MM.1S (cell line): ENCODE data around the gene HELQ.

Experiments
- DNase-seq: peaks from one replicate; pipeline ENCODE4 v3.0.0-alpha.2; 2015
- H2AFZ ChIP-seq: fragments of 300-600 bp; sonication (generic); 2 replicates; pipeline ENCODE4 v1.6.0; 2016; ENCODE audit warnings: antibody characterized with exemption, low read length
- H3F3A ChIP-seq: fragments of 300-600 bp; sonication (generic); 2 replicates; pipeline ENCODE4 v1.6.1; 2016; ENCODE audit warnings: mild to moderate bottlenecking, antibody characterized with exemption, low read length, moderate library complexity, mixed read lengths; ENCODE audit not compliant: insufficient read depth
- H3K27ac ChIP-seq: fragments of 300-600 bp; sonication (generic); 2 replicates; pipeline ENCODE4 v1.5.1; 2016; ENCODE audit warnings: mild to moderate bottlenecking, low read length
- H3K27me3 ChIP-seq: fragments of 300-600 bp; sonication (generic); replicated peaks from 2 replicates; pipeline ENCODE4 v1.6.0; 2016; ENCODE audit warnings: low read length; ENCODE audit not compliant: insufficient read depth
- H3K36me3 ChIP-seq: fragments of 300-600 bp; sonication (generic); replicated peaks from 2 replicates; pipeline ENCODE4 v1.6.1; 2016; ENCODE audit warnings: mild to moderate bottlenecking, low read length, mixed read lengths; ENCODE audit not compliant: insufficient read depth
- H3K4me1 ChIP-seq: fragments of 300-600 bp; sonication (generic); 2 replicates; pipeline ENCODE4 v1.6.1; 2016; ENCODE audit warnings: low read length, mixed read lengths
- H3K4me2 ChIP-seq: fragments of 300-600 bp; sonication (generic); 2 replicates; pipeline ENCODE4 v1.6.0; 2016; ENCODE audit warnings: low read depth, low read length
- H3K4me3 ChIP-seq: fragments of 300-600 bp; sonication (generic); 2 replicates; pipeline ENCODE4 v1.5.1; 2016; ENCODE audit warnings: low read length, mixed read lengths
- H3K79me2 ChIP-seq: fragments of 300-600 bp; sonication (generic); 2 replicates; pipeline ENCODE4 v1.6.1; 2016; ENCODE audit warnings: mixed run types, low read length, mixed read lengths
- H3K9ac ChIP-seq: fragments of 300-600 bp; sonication (generic); 2 replicates; pipeline ENCODE4 v1.6.1; 2016; ENCODE audit warnings: low read length, mixed read lengths
- H3K9me2 ChIP-seq: fragments of 300-600 bp; sonication (generic); replicated peaks from 2 replicates; pipeline ENCODE4 v1.6.1; 2016; ENCODE audit warnings: mild to moderate bottlenecking, low read length, mixed read lengths; ENCODE audit not compliant: insufficient read depth
- H3K9me3 ChIP-seq: fragments of 300-600 bp; sonication (generic); replicated peaks from 2 replicates; pipeline ENCODE4 v1.6.1; 2016; ENCODE audit warnings: mild to moderate bottlenecking, low read length, mixed read lengths; ENCODE audit not compliant: insufficient read depth
- H4K20me1 ChIP-seq: fragments of 300-600 bp; sonication (generic); 2 replicates; pipeline ENCODE4 v1.6.1; 2016; ENCODE audit warnings: mild to moderate bottlenecking, low read length, moderate library complexity, mixed read lengths; ENCODE audit not compliant: insufficient read depth
- CTCF ChIP-seq: fragments of 300-600 bp; sonication (generic); IDR thresholded peaks from 2 replicates; pipeline ENCODE4 v1.5.1; 2016; ENCODE audit warnings: antibody characterized with exemption, low read length, mixed read lengths
- EZH2 ChIP-seq: fragments of 300-600 bp; sonication (generic); optimal IDR thresholded peaks from 2 replicates; pipeline ENCODE3; 2017; ENCODE audit warnings: low read depth, mild to moderate bottlenecking, antibody characterized with exemption, low read length, mixed read lengths
- EZH2phosphoT487 ChIP-seq: fragments of 300-600 bp; sonication (generic); IDR thresholded peaks from 2 replicates; pipeline ENCODE4 v1.6.1; 2018; ENCODE audit warnings: antibody characterized with exemption, low read length

Gene HELQ

GRCh38 chr4:83455281-83456183 is at the start of gene HELQ, which contains the start of gene MRPS18C:
TSS of gene HELQ (minus strand) at chr4:83455823. CDS start at chr4:83455693, 130 bp downstream.
TSS of gene MRPS18C (plus strand) at chr4:83456058. CDS start at chr4:83456078, 20 bp downstream.
- Histone ChIP-seq H3K9ac (peak within 1 kb of the TSS; percentile 90), H2AFZ (peak within 1 kb of the TSS; percentile 97), H3K4me3 (peak within 1 kb of the TSS; percentile 99), H3K27me3 (no peaks in the 10 kb centered on the region), H3K9me2 (no peaks in the 10 kb centered on the region), H3K79me2 (peaks cover 50% of the 10 kb centered on the region), H3F3A (no peaks in the 10 kb centered on the region), H3K4me1 (peaks cover 10% of the 10 kb centered on the region), H3K27ac (peak within 1 kb of the TSS; percentile 86), H3K36me3 (peaks cover 4% of the 10 kb centered on the region), H4K20me1 (no peaks in the 10 kb centered on the region), H3K9me3 (no peaks in the 10 kb centered on the region), H3K4me2 (peak within 1 kb of the TSS; percentile 87)
- TF ChIP-seq EZH2phosphoT487 (no peak), CTCF (peak; percentile 32; the same call in 1 of the 2 replicates), EZH2 (no peak)
- peak; percentile 99 for DNase-seq

GRCh38 chr4:83504996-83505395 is 49.4 kb upstream of the HELQ start:
- no peak overlapping the region for H3K27ac ChIP-seq
- no peaks in the 10 kb centered on the region for H3K9me2 ChIP-seq
- H3K27me3 ChIP-seq: no peaks in the 10 kb centered on the region
- no peak overlapping the region for H3K9ac ChIP-seq
- H3K36me3 ChIP-seq: no peaks in the 10 kb centered on the region
- no peak for DNase-seq
- H3K79me2 ChIP-seq: no peaks in the 10 kb centered on the region
- H3K4me1 ChIP-seq: no peaks in the 10 kb centered on the region
- no peak overlapping the region for H3K4me2 ChIP-seq
- H4K20me1 ChIP-seq: no peaks in the 10 kb centered on the region
- H2AFZ ChIP-seq: no peak overlapping the region; the same call in 1 of the 2 replicates
- TF ChIP-seq CTCF (no peak), EZH2phosphoT487 (no peak), EZH2 (no peak)
- no peaks in the 10 kb centered on the region for H3F3A ChIP-seq
- no peak overlapping the region for H3K4me3 ChIP-seq
- no peaks in the 10 kb centered on the region for H3K9me3 ChIP-seq

- no peaks in the 10 kb centered on the region for H3F3A ChIP-seq
- no peaks in the 10 kb centered on the region for H3K79me2 ChIP-seq
- TF ChIP-seq EZH2phosphoT487 (no peak), EZH2 (no peak), CTCF (no peak)
- no peak for DNase-seq
- H3K27me3 ChIP-seq: no peaks in the 10 kb centered on the region
- no peaks in the 10 kb centered on the region for H3K4me1 ChIP-seq
- H3K9ac ChIP-seq: no peak overlapping the region
- peak overlapping the region; percentile 3; the same call in 1 of the 2 replicates for H3K4me2 ChIP-seq
- no peaks in the 10 kb centered on the region for H3K9me2 ChIP-seq
- H3K27ac ChIP-seq: no peak overlapping the region
- H4K20me1 ChIP-seq: no peaks in the 10 kb centered on the region
- H3K4me3 ChIP-seq: no peak overlapping the region
- no peaks in the 10 kb centered on the region for H3K36me3 ChIP-seq
- peak overlapping the region; percentile 14 for H2AFZ ChIP-seq
- H3K9me3 ChIP-seq: no peaks in the 10 kb centered on the region
Measured at GRCh38 chr4:83504503-83504902, 48.9 kb upstream of the HELQ start.
